Measurements from ENCODE around the gene MYOD1.

MYOD1 gene

GRCh38 chr11:17703951-17704350, 15.4 kb upstream of the MYOD1 start:
- DNase-seq: no peak

- DNase-seq: no peak
These were observed 11.5 kb upstream of the MYOD1 start for GRCh38 chr11:17707830-17708229.

- no peak for DNase-seq
These were observed 7.5 kb upstream of the MYOD1 start for GRCh38 chr11:17711836-17712235.

GRCh38 chr11:17713851-17714250, 5.5 kb upstream of the MYOD1 start:
- DNase-seq: no peak

- no peak for DNase-seq
These were observed 5.0 kb upstream of the MYOD1 start for GRCh38 chr11:17714356-17714854.

- DNase-seq: no peak
These were observed 4.5 kb upstream of the MYOD1 start for GRCh38 chr11:17714870-17715269.

GRCh38 chr11:17716807-17717206, 2.6 kb upstream of the MYOD1 start:
- no peak for DNase-seq

- no peak for DNase-seq
These were observed 1.4 kb upstream of the MYOD1 start for GRCh38 chr11:17718015-17718414.

- no peak for DNase-seq
These were observed 835 bp upstream of the MYOD1 start for GRCh38 chr11:17718510-17718962.

GRCh38 chr11:17719938-17720795, 796 bp downstream of the MYOD1 start:
- DNase-seq: no peak

GRCh38 chr11:17720796-17721171, 1.4 kb downstream of the MYOD1 start:
- DNase-seq: no peak

GRCh38 chr11:17721242-17721999, 2.0 kb downstream of the MYOD1 start:
- DNase-seq: no peak

GRCh38 chr11:17722000-17722643, 2.8 kb downstream of the MYOD1 start:
- no peak for DNase-seq

- DNase-seq: no peak
These were observed 4.9 kb downstream of the MYOD1 start for GRCh38 chr11:17724020-17724908.

- DNase-seq: no peak
These were observed 5.8 kb downstream of the MYOD1 start for GRCh38 chr11:17725174-17725573.

GRCh38 chr11:17730137-17730536, 10.8 kb downstream of the MYOD1 start:
- DNase-seq: no peak

GRCh38 chr11:17730608-17731462, 11.5 kb downstream of the MYOD1 start:
- DNase-seq: peak; percentile 35

GRCh38 chr11:17733261-17733660, 13.9 kb downstream of the MYOD1 start:
- no peak for DNase-seq

- DNase-seq: no peak
These were observed 15.1 kb downstream of the MYOD1 start, which contains the start of gene KCNC1 for GRCh38 chr11:17734418-17734911. KCNC1 (plus strand) TSS chr11:17734781; CDS start chr11:17736003, 1,222 bp downstream.

GRCh38 chr11:17734986-17735817, 15.8 kb downstream of the MYOD1 start:
- peak; percentile 20 for DNase-seq
